NCI-H1694 (cell line): Measurements from ENCODE around the gene ARMH1.
"Not testable (repeated sequence)": the region's sequence is repeated elsewhere in the genome, so short reads cannot be mapped to it uniquely, and the experiment has no call there.

Source experiments
- DNase-seq: peaks from one replicate; lab custom pipeline; 2025; lab: John Stamatoyannopoulos, UW

ARMH1 gene

GRCh38 chr1:44644806-44645205 lies 29.7 kb upstream of the ARMH1 start:
- no peak for DNase-seq

GRCh38 chr1:44645476-44646244 lies 28.9 kb upstream of the ARMH1 start:
- no peak for DNase-seq

- no peak for DNase-seq
Measured at GRCh38 chr1:44646261-44647110, 28.0 kb upstream of the ARMH1 start.

- DNase-seq = no peak
Measured at GRCh38 chr1:44647896-44648295, 26.6 kb upstream of the ARMH1 start.

- no peak for DNase-seq
Measured at GRCh38 chr1:44648529-44649250, 25.8 kb upstream of the ARMH1 start.

- DNase-seq = no peak
Measured at GRCh38 chr1:44649788-44650158, 24.7 kb upstream of the ARMH1 start.

GRCh38 chr1:44650159-44650831 lies 24.2 kb upstream of the ARMH1 start:
- no peak for DNase-seq

- no peak for DNase-seq
Measured at GRCh38 chr1:44651069-44651468, 23.4 kb upstream of the ARMH1 start.

GRCh38 chr1:44652445-44653106 lies 21.9 kb upstream of the ARMH1 start:
- DNase-seq = peak; percentile 83

- no peak for DNase-seq
Measured at GRCh38 chr1:44653107-44653964, 21.2 kb upstream of the ARMH1 start.

GRCh38 chr1:44654621-44655187 lies 19.8 kb upstream of the ARMH1 start:
- no peak for DNase-seq

- DNase-seq = peak; percentile 8
Measured at GRCh38 chr1:44655609-44656008, 18.9 kb upstream of the ARMH1 start.

- DNase-seq = no peak
Measured at GRCh38 chr1:44659566-44659965, 14.9 kb upstream of the ARMH1 start.

- DNase-seq = peak; percentile 89
Measured at GRCh38 chr1:44660176-44660575, 14.3 kb upstream of the ARMH1 start.

GRCh38 chr1:44661781-44662682 lies 12.5 kb upstream of the ARMH1 start:
- DNase-seq = peak; percentile 67

- DNase-seq = no peak
Measured at GRCh38 chr1:44662683-44663030, 11.9 kb upstream of the ARMH1 start.

GRCh38 chr1:44663417-44663816 lies 11.1 kb upstream of the ARMH1 start:
- no peak for DNase-seq

GRCh38 chr1:44664730-44665370 lies 9.7 kb upstream of the ARMH1 start:
- DNase-seq = no peak

GRCh38 chr1:44666719-44667118 lies 7.8 kb upstream of the ARMH1 start:
- not testable (repeated sequence) for DNase-seq
